ENCODE data around the gene CCK. TPM values are rescaled to one million over a fixed set of nuclear protein-coding genes. Genes with fewer than 3 reads are reported as not detected.

CCK gene
- total RNA-seq, 1 donor from 2014 or later, result not detected

DNA sequence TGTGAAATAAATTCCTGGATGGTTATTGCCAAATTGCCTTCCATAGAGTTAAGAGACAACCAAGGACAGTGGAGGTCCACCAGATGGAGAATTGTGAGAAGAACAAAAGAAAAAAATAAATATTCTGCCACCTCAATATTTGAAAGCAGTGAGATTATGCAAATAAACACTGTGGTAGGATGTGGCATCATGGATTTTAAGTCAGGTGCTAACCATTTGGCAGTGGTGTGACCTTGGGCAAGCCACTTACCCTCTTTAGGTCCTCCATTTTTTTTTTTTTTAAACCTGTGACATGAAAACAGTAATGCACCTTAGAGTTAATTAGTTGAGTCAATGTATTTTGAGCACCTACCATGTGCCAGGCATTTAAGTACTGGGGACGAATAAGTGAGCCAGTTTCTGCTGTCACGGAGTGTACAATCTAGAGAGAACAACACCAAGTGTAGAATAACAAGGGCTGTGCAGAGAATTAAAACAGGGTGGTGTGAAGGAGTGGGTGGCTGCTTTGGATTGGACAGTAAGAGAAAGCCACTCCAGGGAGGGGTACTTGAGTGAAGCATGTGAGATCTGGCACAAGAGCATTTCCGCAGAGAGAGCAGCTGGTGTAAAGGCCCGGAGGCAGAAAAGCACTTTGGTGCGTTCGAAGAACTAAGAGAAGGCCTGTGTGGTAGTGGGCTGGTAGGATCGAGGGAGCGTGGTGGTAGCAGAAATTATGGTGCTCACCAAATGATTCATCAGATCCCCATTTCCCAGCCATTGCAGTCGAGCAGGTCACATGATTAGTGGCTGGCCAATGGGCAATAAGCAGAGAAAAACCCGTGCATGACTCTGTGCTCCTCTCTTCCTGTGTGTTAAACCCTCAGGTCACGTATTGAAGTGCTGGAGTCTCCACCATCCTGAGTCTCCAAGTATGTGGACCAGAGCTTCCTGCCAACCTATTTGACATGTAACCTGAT, 39.2 kb downstream of the CCK start:
- no peak for DNase-seq (ENCODE audit: extremely low read depth, low read depth, low spot score)

DNA sequence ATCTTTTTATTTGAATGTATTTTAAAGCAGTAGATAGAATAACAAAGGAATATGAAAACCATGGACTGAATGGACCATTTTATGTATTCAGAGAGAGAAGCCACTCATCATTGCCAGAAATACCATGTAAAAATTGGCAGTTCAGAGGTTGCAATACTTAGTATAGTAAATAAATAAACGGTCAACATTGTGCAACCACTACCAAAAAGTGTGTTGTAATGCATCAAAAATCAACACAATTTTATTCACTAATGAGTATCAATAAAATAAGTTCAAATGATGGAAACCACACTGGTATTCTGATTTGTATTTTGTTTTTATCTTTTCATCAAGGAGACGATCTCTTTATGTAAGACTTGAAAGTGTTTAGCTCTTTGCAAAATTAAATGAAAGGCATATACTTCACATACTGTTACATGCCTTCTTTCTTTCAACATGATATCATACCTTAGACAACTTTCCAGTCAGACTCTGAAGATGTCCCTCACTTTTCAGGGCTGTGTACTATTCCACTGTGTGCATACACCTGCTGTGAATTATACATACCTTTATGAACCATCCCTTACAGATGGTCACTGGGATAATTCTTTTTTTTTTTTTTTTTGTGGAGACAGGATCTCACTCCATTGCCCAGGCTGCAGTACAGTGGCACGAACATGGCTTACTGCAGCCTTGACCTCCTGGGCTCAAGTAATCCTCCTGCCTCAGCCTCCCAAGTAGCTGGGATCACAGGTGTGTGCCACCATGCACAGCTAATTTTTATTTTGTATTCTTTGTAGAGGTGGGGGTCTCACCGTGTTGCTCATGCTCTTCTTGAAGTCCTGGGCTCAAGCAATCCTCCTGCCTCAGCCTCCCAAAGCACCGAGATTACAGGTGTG, 40.3 kb downstream of the CCK start:
- no peak for DNase-seq (ENCODE audit: extremely low read depth, low read depth, low spot score)

DNA sequence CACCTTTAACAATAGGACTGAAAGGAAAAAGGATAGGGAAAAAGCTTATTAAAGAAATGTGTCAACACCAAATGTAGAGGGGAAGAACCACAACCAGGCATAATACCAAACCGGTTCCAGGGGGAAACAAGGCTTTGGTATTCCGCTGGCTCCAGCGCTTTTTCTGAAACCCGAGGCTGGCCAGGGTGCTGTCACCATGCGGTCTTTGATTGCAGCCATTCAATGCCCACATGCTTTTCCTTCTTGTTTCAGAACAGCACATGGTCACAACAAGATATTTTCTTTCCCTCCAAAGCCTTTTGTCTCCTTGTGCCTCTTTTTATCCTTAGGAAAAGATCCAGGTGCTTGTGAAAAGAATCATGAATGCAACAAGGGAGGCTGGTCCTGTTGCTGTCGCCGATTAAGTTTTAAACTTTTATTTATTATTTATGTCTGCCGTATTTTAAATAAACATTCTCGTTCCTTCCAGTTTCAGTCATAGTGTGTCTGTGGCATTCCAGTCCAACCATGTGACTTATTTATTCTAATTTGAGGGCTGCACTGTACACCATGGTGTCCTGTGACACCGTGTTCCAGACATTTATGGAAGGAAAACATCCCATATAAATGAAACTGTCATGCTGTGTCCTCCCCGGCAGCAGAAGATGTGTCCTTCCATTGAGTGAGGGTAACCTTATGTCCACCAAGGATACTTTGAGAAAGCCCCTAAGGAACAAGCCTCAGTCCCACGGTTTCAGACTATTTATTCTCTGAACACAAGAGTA, 41.1 kb downstream of the CCK start:
- DNase-seq (ENCODE audit: extremely low read depth, low read depth, low spot score), result no peak

DNA sequence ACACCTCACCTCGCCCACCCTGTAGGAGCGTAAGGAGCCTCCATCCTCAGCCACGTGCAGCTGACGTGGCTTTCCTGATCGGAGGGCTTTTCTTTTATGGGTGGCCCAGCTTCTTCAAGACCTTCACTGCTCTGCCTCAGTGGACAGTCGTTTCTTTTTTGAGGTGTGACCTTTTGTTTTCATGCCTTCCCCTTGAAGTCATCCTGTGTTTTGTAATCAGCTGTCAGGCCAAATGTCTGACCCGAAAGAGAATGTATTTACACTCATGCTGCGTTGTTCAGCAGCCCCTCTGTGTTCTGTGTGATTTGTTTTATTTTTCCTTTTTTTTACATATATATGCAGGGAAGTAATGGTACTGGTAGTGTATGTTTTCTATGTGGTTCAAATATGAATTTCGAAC, 41.8 kb downstream of the CCK start:
- DNase-seq (ENCODE audit: extremely low read depth, low read depth, low spot score), result no peak

DNA sequence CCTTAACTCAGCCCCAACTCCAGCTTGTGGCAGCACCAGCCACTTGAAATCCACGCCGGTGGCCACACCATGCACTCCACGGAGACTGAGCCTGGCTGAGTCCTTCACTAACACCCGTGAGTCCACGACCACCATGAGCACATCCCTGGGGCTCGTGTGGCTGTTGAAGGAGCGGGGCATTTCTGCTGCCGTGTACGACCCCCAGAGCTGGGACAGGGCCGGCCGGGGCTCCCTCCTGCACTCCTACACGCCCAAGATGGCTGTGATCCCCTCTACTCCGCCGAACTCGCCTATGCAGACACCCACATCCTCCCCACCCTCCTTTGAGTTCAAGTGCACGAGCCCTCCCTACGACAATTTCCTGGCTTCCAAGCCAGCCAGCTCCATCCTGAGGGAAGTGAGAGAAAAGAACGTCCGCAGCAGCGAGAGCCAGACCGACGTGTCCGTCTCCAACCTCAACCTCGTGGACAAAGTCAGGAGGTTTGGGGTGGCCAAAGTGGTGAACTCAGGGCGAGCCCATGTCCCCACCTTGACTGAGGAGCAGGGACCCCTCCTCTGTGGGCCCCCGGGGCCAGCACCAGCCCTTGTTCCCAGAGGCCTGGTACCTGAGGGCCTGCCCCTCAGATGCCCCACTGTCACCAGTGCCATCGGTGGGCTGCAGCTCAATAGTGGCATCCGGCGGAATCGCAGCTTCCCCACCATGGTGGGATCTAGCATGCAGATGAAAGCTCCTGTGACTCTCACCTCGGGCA, 42.9 kb downstream of the CCK start:
- no peak for DNase-seq (ENCODE audit: extremely low read depth, low read depth, low spot score)

DNA sequence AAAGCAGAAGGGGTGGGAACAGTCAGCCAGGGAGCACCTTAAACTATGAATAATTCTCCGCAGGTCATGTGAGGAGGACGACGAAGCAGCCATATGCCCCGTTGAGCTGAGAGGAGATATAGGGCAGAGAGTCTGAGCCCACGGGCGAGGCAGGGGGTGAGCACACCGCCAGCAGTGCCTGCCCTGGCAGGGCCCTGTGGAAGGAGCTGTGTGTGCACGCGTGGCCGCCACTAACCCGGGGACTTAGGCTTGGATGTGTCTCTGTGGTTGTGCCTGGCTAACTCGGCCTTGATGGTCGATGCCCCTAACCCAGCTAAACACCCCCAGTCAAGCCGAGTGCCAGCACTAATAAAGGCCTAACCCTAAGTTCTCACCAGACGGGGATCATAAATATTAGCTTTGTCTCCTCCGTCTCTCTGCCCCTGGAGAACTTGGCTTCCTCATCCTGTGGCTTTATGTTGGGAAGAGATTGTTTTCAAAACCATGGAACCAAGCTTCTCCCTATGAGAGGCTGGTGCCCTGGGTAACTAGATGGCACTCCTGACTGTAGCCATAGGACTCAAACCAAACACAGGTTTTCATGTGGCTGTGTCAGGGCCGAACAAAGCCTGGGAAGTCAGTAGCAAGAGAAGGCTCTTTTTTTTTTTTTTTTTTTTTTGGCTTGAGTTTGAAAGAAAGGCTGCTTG, 45.4 kb downstream of the CCK start:
- no peak for DNase-seq (ENCODE audit: extremely low read depth, low read depth, low spot score)

DNA sequence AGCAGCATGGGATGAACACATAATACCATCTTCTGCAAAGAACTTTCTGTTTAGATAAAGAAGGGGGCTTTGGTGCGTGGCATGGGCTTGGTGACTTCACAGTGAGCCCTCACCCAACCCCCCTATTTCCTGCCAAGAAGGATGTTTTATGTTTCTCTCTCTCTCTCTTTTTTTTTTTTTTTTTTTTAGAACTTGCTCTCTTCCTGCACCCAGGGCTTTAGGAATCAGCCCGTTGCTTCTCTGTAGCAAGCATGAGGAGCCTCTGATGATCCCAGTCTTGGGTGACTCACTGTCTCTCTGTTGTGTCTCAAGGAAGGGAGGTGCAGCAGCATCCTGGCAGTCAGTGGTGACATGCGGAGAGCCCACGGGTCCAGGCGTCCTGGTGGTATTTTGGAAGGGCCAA, 49.1 kb downstream of the CCK start:
- DNase-seq (ENCODE audit: extremely low read depth, low read depth, low spot score), result no peak

DNA sequence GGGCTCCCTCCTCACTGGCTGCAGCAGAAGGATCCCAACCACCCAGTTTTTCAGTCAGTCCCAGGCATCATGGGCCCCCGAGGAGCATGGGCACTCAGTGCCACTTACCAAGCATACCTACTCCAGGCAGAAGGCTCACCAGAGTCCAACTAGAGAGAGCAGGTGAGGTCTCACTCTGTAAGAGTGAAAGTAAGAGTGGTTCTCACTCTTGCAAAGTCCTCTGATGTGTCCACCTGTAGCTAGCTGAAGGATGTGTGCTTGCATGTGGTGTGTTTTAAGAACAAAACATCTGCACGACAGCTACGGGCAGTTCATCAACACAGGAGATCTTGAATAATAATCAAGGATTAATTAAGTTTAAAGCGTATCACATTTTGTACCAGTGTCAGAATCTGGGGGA, 49.7 kb downstream of the CCK start:
- DNase-seq (ENCODE audit: extremely low read depth, low read depth, low spot score), result no peak

DNA sequence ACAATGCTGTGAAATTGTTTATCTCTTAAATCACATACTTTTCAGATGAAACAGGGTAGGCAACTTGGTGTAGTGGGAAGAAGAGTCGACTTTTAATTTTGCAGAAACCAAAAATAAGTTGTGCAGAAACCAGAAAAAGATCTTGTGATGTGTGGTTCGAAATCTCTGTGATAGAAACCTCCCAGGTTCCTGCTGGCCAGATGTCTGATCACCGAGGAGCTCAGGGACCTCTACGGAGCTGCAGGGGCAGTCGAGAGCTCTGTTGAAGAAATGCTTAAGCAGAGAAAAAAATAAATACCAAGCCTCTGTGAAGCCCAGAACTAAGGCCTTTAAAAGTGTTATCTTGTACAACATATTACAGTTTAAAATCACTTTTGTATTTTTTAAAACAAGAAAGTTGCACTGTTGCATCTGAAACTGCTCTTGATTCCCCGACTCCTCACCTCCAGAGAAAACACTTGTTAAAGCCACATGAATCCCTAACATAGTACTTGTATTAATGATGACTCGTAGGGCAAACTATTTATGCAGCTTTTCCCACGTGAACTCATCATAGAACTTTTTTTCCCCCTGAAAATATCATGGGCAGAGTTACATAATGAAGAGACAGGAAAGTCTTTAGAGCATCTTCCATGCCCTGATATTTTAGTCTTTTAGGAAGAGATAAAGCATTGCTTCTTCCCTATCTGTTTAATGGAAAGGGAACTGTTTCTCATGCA, 51.3 kb downstream of the CCK start:
- DNase-seq (ENCODE audit: extremely low read depth, low read depth, low spot score), result no peak

DNA sequence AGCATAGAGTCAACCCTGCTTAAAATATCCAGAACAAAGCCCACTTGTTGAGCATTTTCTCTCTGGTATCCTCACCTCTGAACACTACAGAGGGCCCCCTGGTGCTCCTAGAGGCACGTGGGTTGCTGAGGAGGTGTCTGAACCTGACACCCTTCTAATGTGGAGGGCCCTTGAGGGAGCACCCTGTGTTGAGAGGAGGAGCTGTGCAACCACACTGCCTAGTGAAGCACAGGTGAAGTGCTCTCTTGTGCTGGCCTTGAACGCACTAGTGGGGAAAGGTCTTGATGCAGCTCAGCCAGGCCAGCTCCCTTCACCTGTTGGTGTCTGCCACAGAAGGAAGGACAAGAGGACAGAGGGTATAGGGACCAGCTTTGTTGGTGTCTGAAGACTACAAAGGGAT, 51.9 kb downstream of the CCK start:
- DNase-seq (ENCODE audit: extremely low read depth, low read depth, low spot score), result no peak

DNA sequence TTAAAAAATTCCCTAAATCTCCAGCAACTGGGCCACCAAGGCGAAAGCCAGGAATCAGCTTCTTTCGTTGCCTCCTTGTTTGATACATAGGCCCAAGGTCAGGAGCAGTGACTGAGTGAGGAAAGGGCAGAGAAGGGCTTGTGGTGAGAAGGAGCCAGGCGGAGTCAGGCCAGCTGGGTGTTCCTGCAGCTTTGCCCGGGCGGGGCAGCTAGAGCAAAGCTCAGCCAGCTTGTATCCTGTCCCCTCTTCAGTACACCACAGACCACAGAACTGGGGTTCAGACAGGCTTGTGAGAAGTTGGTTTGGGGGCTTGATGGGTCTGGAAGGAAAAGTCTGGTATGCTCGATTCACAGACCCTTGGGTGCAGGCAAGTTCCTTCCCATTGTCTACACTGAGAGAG, 52.6 kb downstream of the CCK start:
- no peak for DNase-seq (ENCODE audit: extremely low read depth, low read depth, low spot score)

DNA sequence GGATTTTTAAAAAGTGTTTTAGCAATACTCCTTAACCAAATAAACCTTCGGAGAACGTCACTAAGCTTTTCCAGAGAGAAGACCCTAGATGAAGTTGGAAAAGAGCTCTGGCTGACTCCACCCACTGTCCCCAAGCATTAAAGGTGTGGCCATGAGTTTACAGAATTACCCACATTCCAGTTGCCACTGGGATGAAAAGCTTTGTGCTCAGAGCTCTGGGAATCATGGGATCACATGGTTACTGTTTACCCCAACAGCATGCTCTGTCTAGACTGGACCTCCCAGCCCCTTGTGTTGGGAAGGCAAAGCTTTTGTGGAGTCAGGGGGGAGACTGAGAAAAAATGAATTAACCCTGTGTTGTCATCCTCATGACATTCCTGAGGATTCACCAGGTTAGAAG, 55.3 kb downstream of the CCK start:
- no peak for DNase-seq (ENCODE audit: extremely low read depth, low read depth, low spot score)

DNA sequence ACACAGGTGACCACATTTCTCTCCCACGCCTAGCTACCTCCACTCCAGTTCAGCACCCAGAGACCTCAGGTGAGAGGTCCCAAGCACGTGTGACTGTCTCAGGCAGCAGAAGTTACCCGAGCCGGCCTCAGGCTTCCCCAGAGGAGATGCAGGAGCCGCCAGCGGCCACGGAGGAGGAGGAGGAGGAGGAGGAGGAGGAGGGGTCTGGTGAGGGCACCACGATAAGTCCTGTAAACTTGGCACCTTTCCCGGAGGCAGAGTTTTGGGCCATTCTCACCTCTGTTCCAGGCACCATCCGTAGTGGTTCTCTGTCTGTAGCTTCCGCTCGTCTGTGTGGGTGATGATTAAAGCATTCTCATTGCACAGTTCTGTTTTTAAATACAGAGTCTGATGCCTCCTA, 56.1 kb downstream of the CCK start:
- no peak for DNase-seq (ENCODE audit: extremely low read depth, low read depth, low spot score)

Other genes starting within 250 kb of the CCK start
- gene TRAK1, start 174.8 kb downstream of the CCK start, total RNA-seq, result 58.7 and 59.8 TPM in 2 replicates
- gene LYZL4, start 144.4 kb upstream of the CCK start, total RNA-seq, result not detected in 2 replicates
- 1.4 and 6.9 TPM in 2 replicates for gene VIPR1, start 236.5 kb upstream of the CCK start, total RNA-seq